CD14-positive monocyte (primary cell): ENCODE results near the gene BAHCC1. TPM values are rescaled to one million over a fixed set of nuclear protein-coding genes. Genes with fewer than 3 reads are reported as not detected.

Source experiments
- DNase-seq, 3 donors: peaks; one replicate each; pipeline ENCODE4 v3.0.0-alpha.2; 2011 to 2022
- H2AFZ ChIP-seq: 2 replicates; pipeline ENCODE4 v1.6.0; 2012; ENCODE audit warnings: mild to moderate bottlenecking, low read depth, low read length, inconsistent platforms; ENCODE audit not compliant: insufficient read depth, poor library complexity, severe bottlenecking
- H3K27ac ChIP-seq, 2 donors: 1 replicate in 1 of 2; 2 replicates in 1 of 2; pipeline ENCODE4 v1.5.1; 2012 to 2013; ENCODE audit warnings: low read length in 2 of 2, control low read depth in 1 of 2, inconsistent platforms in 1 of 2, low read depth in 1 of 2, mild to moderate bottlenecking in 1 of 2
- H3K27me3 ChIP-seq, 2 donors: one replicate each; pipeline versions ENCODE4 v1.6.0 to v1.6.1; 2011 to 2013; ENCODE audit warnings: low read length in 2 of 2; ENCODE audit not compliant: control insufficient read depth in 2 of 2, insufficient read depth in 2 of 2
- H3K36me3 ChIP-seq, 2 donors: replicated peaks in 1 of 2; 1 replicate in 1 of 2; 2 replicates in 1 of 2; pipeline versions ENCODE4 v1.5.1 to v1.6.1; 2012 to 2013; ENCODE audit warnings: low read length in 2 of 2, control low read depth in 1 of 2, inconsistent platforms in 1 of 2, mild to moderate bottlenecking in 1 of 2; ENCODE audit not compliant: insufficient read depth in 2 of 2, control insufficient read depth in 1 of 2
- H3K4me1 ChIP-seq, 2 donors: 1 replicate in 1 of 2; 2 replicates in 1 of 2; pipeline versions ENCODE4 v1.5.1 to v1.6.1; 2012 to 2013; ENCODE audit warnings: low read length in 2 of 2, control low read depth in 1 of 2, inconsistent platforms in 1 of 2, mild to moderate bottlenecking in 1 of 2, moderate library complexity in 1 of 2; ENCODE audit not compliant: insufficient read depth in 2 of 2, control insufficient read depth in 1 of 2
- H3K4me2 ChIP-seq: replicated peaks from 2 replicates; pipeline ENCODE3; 2012; ENCODE audit warnings: low read length, moderate library complexity, mild to moderate bottlenecking; ENCODE audit not compliant: poor library complexity, severe bottlenecking; ENCODE audit errors: extremely low read depth
- H3K4me3 ChIP-seq, 3 experiments: fragments of 200-600 bp in 1 of 3; sonication (generic) in 1 of 3; replicated peaks in 1 of 3; 1 replicate in 2 of 3; 2 replicates in 1 of 3; pipeline ENCODE4 v1.5.1; 2011 to 2013; ENCODE audit warnings: low read length in 3 of 3, mild to moderate bottlenecking in 3 of 3, control low read depth in 2 of 3, low read depth in 2 of 3, inconsistent platforms in 1 of 3, moderate library complexity in 1 of 3
- H3K79me2 ChIP-seq: 2 replicates; pipeline ENCODE4 v1.6.0; 2012; ENCODE audit warnings: mild to moderate bottlenecking, control low read depth, inconsistent platforms, low read length, moderate library complexity; ENCODE audit not compliant: insufficient read depth
- H3K9ac ChIP-seq: 2 replicates; pipeline ENCODE4 v1.6.0; 2017; ENCODE audit warnings: low read length, mild to moderate bottlenecking; ENCODE audit not compliant: insufficient read depth, poor library complexity, severe bottlenecking
- H3K9me3 ChIP-seq, 2 donors: replicated peaks in 1 of 2; 1 replicate in 1 of 2; 2 replicates in 1 of 2; pipeline versions ENCODE4 v1.5.1 to v1.6.1; 2012 to 2013; ENCODE audit warnings: low read length in 2 of 2, control low read depth in 1 of 2; ENCODE audit not compliant: control insufficient read depth in 1 of 2, insufficient read depth in 1 of 2
- H4K20me1 ChIP-seq: 2 replicates; pipeline ENCODE4 v1.6.0; 2012; ENCODE audit warnings: mild to moderate bottlenecking, low read length, control low read depth, moderate library complexity; ENCODE audit not compliant: insufficient read depth
- H3K27ac Mint-ChIP-seq, 7 donors: one replicate each; pipeline ENCODE4 v1.8.0; 2020; ENCODE audit warnings: mild to moderate bottlenecking in 7 of 7, mixed read lengths in 7 of 7, moderate library complexity in 6 of 7, inconsistent platforms in 2 of 7
- H3K27me3 Mint-ChIP-seq, 3 donors: one replicate each; pipeline ENCODE4 v1.8.0; 2021 to 2022; ENCODE audit warnings: low read depth in 3 of 3, mild to moderate bottlenecking in 3 of 3, mixed read lengths in 3 of 3, moderate library complexity in 3 of 3, inconsistent platforms in 1 of 3
- H3K36me3 Mint-ChIP-seq, 2 donors: one replicate each; pipeline ENCODE4 v1.8.0; 2020; ENCODE audit warnings: mixed read lengths in 2 of 2, inconsistent platforms in 1 of 2, mild to moderate bottlenecking in 1 of 2
- H3K4me1 Mint-ChIP-seq: one replicate; pipeline ENCODE4 v1.8.0; 2020; ENCODE audit warnings: mild to moderate bottlenecking, mixed read lengths
- H3K4me3 Mint-ChIP-seq, 2 donors: one replicate each; pipeline ENCODE4 v1.8.0; 2020; ENCODE audit warnings: mild to moderate bottlenecking in 2 of 2, mixed read lengths in 2 of 2, moderate library complexity in 1 of 2
- H3K9me3 Mint-ChIP-seq, 7 donors: one replicate each; pipeline ENCODE4 v1.8.0; 2020 to 2022; ENCODE audit warnings: mixed read lengths in 7 of 7, mild to moderate bottlenecking in 6 of 7, moderate library complexity in 6 of 7, inconsistent platforms in 2 of 7
- CTCF ChIP-seq: fragments of 200-600 bp; IDR thresholded peaks from one replicate; pipeline ENCODE4 v1.8.0; 2022; ENCODE audit warnings: antibody characterized with exemption, mild to moderate bottlenecking
- WGBS: methylation state at CpG from one replicate; pipeline ENCODE4 v1.1.5; 2013; ENCODE audit warnings: missing lambda C conversion rate; ENCODE audit not compliant: insufficient coverage; 5-methylcytosine and 5-hydroxymethylcytosine counted together
- intact Hi-C, 2 donors: fragments of 100-400 bp; cut with micrococcal nuclease; formaldehyde crosslinking; loops; one replicate each; pipeline versions ENCODE4 v1.15.0 to v1.15.1; 2023
- polyA plus RNA-seq, 3 donors: library from polyadenylated mRNA; depleted of rRNA in 1 of 3; unstranded in 2 of 3; stranded (reverse) in 1 of 3; fragments of 300-500 nt in 2 of 3; fragments of >200 nt in 1 of 3; fragmentation: Illumina TruSeq in 2 of 3; gene quantifications; 1 replicate in 2 of 3; 2 replicates in 1 of 3; pipeline ENCODE4 v1.2.3, GENCODE V29; 2012 to 2021

The BAHCC1 gene
- polyA plus RNA-seq, 3 donors, result 0.11 to 8.8 (median 0.27) TPM

DNA sequence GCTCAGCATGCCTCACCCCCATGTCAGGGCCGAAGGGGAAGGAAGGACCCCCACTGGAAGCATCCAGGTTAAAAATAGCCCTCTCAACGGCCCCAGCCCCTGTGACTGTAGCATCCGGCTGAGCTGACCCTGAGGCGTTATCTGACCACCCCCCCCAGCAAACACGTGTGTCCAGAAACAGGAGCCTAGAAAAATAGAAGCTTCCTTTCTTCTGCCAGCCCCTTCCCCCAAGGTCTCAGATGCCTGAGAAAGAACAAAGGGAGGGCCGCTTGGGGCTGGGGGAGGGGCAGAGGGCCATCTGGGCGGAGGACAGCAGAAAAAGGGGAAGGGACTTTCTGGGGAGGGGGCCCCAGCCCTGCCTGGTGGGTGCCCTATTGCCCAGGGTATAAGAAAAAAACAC is 61.5 kb downstream of the BAHCC1 start:
- TF ChIP-seq CTCF, result no peak
- H3K4me3 Mint-ChIP-seq, result no peak overlapping the region
- Histone ChIP-seq H4K20me1 (no peaks in the 10 kb centered on the region), H3K79me2 (no peaks in the 10 kb centered on the region), H3K9me3 (no peaks in the 10 kb centered on the region), H3K4me1 (peaks cover 51 to 54% of the 10 kb centered on the region in 2 donors), H3K4me2 (no peak overlapping the region), H3K4me3 (no peak overlapping the region), H3K9ac (no peak overlapping the region), H3K36me3 (peaks cover 0 to under 1% of the 10 kb centered on the region in 2 donors), H3K27me3 (no peaks in the 10 kb centered on the region), H3K27ac (no peak overlapping the region), H2AFZ (no peak overlapping the region)
- intact Hi-C loops, result no loop called here
- H3K4me1 Mint-ChIP-seq, result peaks cover 44% of the 10 kb centered on the region
- no peak overlapping the region for H3K27ac Mint-ChIP-seq
- H3K36me3 Mint-ChIP-seq, result peaks cover 3 to 6% of the 10 kb centered on the region in 2 donors
- no peaks in the 10 kb centered on the region for H3K27me3 Mint-ChIP-seq
- H3K9me3 Mint-ChIP-seq, result no peaks in the 10 kb centered on the region
- no peak for DNase-seq
- WGBS, result no CpG with 5 or more reads among the region's 7 CpGs

GRCh38 chr17:81457401-81457800 is 62.1 kb downstream of the BAHCC1 start:
- H3K27ac ChIP-seq, result no peak overlapping the region
- H3K36me3 ChIP-seq, result peaks cover 0 to 4% of the 10 kb centered on the region in 2 donors
- no peak overlapping the region for H3K4me2 ChIP-seq
- H3K27me3 ChIP-seq, result no peaks in the 10 kb centered on the region
- H3K4me1 ChIP-seq, result peaks cover 53 to 54% of the 10 kb centered on the region in 2 donors
- no peak for TF ChIP-seq CTCF
- no peak for DNase-seq
- no CpG with 5 or more reads among the region's 3 CpGs for WGBS
- Mint-ChIP-seq H3K4me1 (peaks cover 44% of the 10 kb centered on the region), H3K27ac (no peak overlapping the region), H3K27me3 (no peaks in the 10 kb centered on the region), H3K9me3 (no peaks in the 10 kb centered on the region), H3K36me3 (peaks cover 8 to 10% of the 10 kb centered on the region in 2 donors), H3K4me3 (no peak overlapping the region)
- intact Hi-C loops, result no loop called here
- H3K9me3 ChIP-seq, result no peaks in the 10 kb centered on the region
- no peaks in the 10 kb centered on the region for H3K79me2 ChIP-seq
- no peak overlapping the region for H2AFZ ChIP-seq
- H3K4me3 ChIP-seq, result no peak overlapping the region
- H3K9ac ChIP-seq, result no peak overlapping the region
- H4K20me1 ChIP-seq, result no peaks in the 10 kb centered on the region
